ENCODE measurements around the gene LDLR. TPM values are rescaled to one million over a fixed set of nuclear protein-coding genes. Genes with fewer than 3 reads are reported as not detected.
"Not testable (repeated sequence)": the region's sequence is repeated elsewhere in the genome, so short reads cannot be mapped to it uniquely, and the experiment has no call there.

The LDLR gene
- total RNA-seq, 1 donor from 2014 or later, result 19.5 TPM

DNA sequence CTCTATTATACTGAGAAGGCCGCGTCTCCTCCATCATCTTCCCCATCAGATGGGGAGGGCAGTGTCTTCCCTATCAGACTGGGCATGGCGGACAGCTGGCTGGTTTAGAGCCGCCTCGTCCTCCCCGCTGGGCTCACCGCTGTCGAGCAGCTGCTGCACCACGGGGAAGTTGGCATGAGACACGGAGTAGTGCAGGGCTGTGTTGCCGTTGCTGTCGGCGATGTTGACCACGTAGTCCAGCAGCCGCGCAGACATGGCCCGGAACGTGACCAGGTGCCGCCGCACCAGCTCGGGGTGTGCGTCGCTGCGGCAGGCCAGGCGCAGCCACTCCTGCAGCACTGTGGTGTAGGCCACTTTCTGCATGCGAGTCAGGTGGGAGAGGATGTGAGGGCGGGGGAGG is 85.1 kb downstream of the LDLR start:
- no peak for DNase-seq

DNA sequence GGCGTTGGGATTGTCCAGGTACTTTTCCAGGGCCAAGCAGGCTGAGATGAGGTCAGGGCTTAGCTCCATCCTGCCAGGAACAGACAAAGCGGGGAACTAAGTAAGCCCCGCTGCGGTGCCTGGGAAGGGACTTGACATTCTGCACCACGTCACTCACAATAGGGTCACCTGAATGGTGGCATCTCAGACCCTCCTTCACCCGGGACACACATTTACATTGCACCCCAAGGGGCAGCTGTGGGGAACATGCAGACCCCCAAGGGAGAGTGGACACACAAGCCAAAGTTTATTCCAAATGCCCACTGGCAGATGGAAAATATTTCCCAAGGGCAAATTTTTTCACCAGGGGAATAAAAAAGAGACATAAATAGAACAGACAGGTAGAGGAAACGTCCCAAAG is 86.7 kb downstream of the LDLR start:
- DNase-seq, result no peak

DNA sequence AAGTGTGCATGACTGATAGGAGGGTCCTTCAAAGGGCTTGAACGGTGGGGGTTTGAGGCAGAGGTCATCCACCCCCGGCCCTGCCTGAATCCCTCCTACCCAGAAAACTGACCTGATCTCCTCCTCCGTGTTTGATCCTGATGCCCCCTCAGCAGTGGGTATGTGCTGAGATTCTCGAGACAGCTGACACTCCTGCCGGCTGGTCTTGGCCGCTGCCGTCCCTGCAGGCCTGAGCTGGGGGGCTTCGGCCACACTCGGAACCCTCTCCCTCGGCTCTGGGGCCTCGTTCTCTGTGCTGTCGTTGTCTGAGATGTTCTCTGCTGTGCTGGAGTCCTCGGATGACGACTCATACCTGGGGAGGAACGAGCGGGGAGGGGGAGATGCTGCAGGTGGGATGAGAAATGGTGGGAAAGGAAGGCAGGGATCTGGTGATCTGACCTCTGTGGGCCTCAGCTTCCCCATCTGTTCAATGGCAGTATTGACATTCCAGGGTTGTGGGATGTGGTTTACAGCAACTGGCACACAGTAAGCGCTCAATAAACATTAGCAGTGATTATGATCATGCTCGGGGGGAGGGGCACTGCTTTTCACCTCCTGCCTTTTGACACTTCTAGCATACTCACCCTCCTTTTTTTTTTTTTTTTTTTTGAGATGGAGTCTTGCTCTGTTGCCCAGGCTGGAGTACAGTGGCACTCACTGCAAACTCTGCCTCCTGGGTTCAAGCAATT is 87.4 kb downstream of the LDLR start:
- no peak for DNase-seq

DNA sequence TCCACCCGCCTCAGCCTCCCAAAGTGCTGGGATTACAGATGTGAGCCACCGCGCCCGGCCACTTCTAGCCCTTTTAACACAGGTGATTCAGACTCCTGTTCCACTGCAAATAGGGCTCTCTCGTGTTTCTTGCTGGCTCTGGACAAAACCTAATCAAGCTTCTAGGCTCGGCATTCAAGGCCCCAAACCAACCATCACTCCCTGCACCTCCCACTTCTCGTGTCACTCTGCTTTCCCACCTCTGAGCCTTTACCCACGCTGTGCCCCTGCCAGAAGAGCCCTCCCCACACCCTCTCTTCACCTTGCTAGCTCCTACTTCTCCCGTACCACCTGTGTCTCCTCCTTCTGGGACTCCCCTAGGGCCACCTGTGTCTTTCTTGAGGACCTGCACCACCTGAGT is 88.3 kb downstream of the LDLR start:
- no peak for DNase-seq

DNA sequence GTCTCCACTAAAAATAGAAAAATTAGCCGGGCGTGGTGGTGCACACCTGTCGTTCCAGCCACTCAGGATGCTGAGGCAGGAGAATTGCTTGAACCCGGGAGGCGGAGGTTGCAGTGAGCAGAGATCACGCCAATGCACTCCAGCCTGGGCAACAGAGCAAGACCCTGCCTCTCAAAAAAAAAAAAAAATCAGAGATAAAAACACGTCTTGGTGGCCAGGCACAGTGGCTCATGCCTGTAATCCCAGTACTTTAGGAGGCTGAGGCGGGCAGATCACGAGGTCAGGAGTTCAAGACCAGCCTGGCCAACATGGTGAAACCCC is 89.8 kb downstream of the LDLR start:
- DNase-seq, result not testable (repeated sequence)

- no peak for DNase-seq
These were observed 90.5 kb downstream of the LDLR start for GRCh38 chr19:11179716-11180297.

- no peak for DNase-seq
These were observed 91.1 kb downstream of the LDLR start for GRCh38 chr19:11180346-11180745.

DNA sequence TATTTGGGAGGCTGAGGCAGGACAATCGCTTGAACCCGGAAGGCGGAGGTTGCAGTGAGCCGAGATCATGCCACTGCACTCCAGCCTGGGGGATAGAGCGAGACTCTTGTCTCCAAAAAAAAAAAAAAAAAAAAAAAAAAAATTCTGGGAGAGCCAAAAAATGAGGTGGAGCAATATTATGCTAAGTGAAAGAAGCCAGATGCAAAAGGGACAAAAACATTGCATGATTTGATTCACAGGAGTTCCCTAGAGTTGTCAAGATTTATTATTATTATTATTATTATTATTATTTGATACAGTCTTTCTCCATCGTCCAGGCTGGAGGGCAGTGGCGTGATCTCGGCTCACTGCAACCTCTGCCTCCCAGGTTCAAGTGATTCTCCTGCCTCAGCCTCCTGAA is 91.7 kb downstream of the LDLR start:
- not testable (repeated sequence) for DNase-seq

- DNase-seq, result no peak
These were observed 92.2 kb downstream of the LDLR start for GRCh38 chr19:11181488-11181887.

Other genes with a start within 250 kb of the LDLR start
- gene C19orf38, start 241.0 kb upstream of the LDLR start, total RNA-seq, result 0.94 TPM
- gene CARM1, start 217.9 kb upstream of the LDLR start, total RNA-seq, result 22.3 TPM
- 32.4 TPM for gene YIPF2, start 160.8 kb upstream of the LDLR start, total RNA-seq
- 29.8 TPM for gene TIMM29, start 160.7 kb upstream of the LDLR start, total RNA-seq
- 84.4 TPM for gene SMARCA4, start 128.4 kb upstream of the LDLR start, total RNA-seq
- gene SPC24, start 66.3 kb downstream of the LDLR start, total RNA-seq, result 6.4 TPM
- gene KANK2, start 108.1 kb downstream of the LDLR start, total RNA-seq, result 10.6 TPM
- not detected for gene ANGPTL8, start 150.2 kb downstream of the LDLR start, total RNA-seq
- gene DOCK6, start 173.1 kb downstream of the LDLR start, total RNA-seq, result 1.7 TPM
- gene TSPAN16, start 206.7 kb downstream of the LDLR start, total RNA-seq, result not detected

Measured in occipital lobe (tissue), 2 donors.